K562 (cell line): ENCODE data around the gene ATP6V0E1. TPM values are rescaled to one million over a fixed set of nuclear protein-coding genes. Genes with fewer than 3 reads are reported as not detected.
A peak's percentile ranks its signal among the peaks of the same experiment; 100 is the strongest.

ENCODE experiments used
- ATF2 ChIP-seq: sonication (generic); formaldehyde crosslinking; IDR thresholded peaks from 2 replicates; pipeline ENCODE4 v1.8.1; 2022; ENCODE audit warnings: missing genetic modification reagents
- FOXM1 ChIP-seq, 2 experiments: fragments of 450-650 bp in 1 of 2; sonication (generic) in 1 of 2; formaldehyde crosslinking in 1 of 2; IDR thresholded peaks; 2 replicates each; pipeline versions ENCODE4 v1.6.1 to v1.9.0; 2017 to 2022; ENCODE audit warnings: low read depth in 2 of 2, mild to moderate bottlenecking in 2 of 2, missing genetic modification reagents in 1 of 2, moderate library complexity in 1 of 2
- JUNB ChIP-seq: fragments of 450-650 bp; formaldehyde crosslinking; conservative IDR thresholded peaks from 2 replicates; pipeline ENCODE4 v1.4.0; 2020; ENCODE audit warnings: mild to moderate bottlenecking
- KLF6 ChIP-seq: fragments of 250-450 bp; sonication (Bioruptor Pico); IDR thresholded peaks from 2 replicates; pipeline ENCODE4 v1.4.0; 2020; ENCODE audit warnings: mild to moderate bottlenecking, moderate library complexity, borderline replicate concordance
- NBN ChIP-seq: fragments of 450-650 bp; IDR thresholded peaks from 2 replicates; pipeline ENCODE4 v1.6.1; 2016; ENCODE audit warnings: low read depth, mild to moderate bottlenecking
- NCOR1 ChIP-seq: fragments of 450-650 bp; IDR thresholded peaks from 2 replicates; pipeline ENCODE4 v1.6.1; 2016; ENCODE audit warnings: mild to moderate bottlenecking, moderate library complexity
- NFE2L1 ChIP-seq: fragments of 450-650 bp; IDR thresholded peaks from 2 replicates; pipeline ENCODE4 v1.6.1; 2016; ENCODE audit warnings: missing genetic modification characterization, low read depth, mild to moderate bottlenecking, missing compliant biosample characterization, moderate library complexity, borderline replicate concordance
- NR2C2 ChIP-seq, 2 experiments: fragments of 200-800 bp in 1 of 2; sonication (Bioruptor generic) in 1 of 2; sonication (generic) in 1 of 2; formaldehyde crosslinking in 1 of 2; IDR thresholded peaks; 2 replicates each; pipeline versions ENCODE4 v1.6.1 to v1.8.0; 2016 to 2022; ENCODE audit warnings: mild to moderate bottlenecking in 1 of 2, missing compliant biosample characterization in 1 of 2, missing genetic modification characterization in 1 of 2, missing genetic modification reagents in 1 of 2
- POLR2H ChIP-seq: IDR thresholded peaks from 2 replicates; pipeline ENCODE4 v1.6.1; 2016; ENCODE audit warnings: missing genetic modification characterization, low read depth, mild to moderate bottlenecking, control low read depth, missing compliant biosample characterization, moderate library complexity
- PPARD ChIP-seq: fragments of 250-450 bp; sonication (Bioruptor Pico); IDR thresholded peaks from 2 replicates; pipeline ENCODE4 v1.8.0; 2022; ENCODE audit warnings: inconsistent platforms, mild to moderate bottlenecking, moderate library complexity
- RERE ChIP-seq: sonication (generic); formaldehyde crosslinking; IDR thresholded peaks from 2 replicates; pipeline ENCODE4 v1.8.0; 2023; ENCODE audit warnings: missing genetic modification reagents, mild to moderate bottlenecking, borderline replicate concordance
- SP2 ChIP-seq: IDR thresholded peaks from 2 replicates; pipeline ENCODE4 v1.6.1; 2011; ENCODE audit warnings: mild to moderate bottlenecking, low read depth, low read length, moderate library complexity; ENCODE audit not compliant: poor library complexity, severe bottlenecking; ENCODE audit errors: extremely low read depth
- ZC3H8 ChIP-seq: fragments of 450-650 bp; IDR thresholded peaks from 2 replicates; pipeline ENCODE4 v1.6.1; 2017
- ZNF165 ChIP-seq: fragments of 250-450 bp; sonication (Bioruptor Pico); IDR thresholded peaks from 2 replicates; pipeline ENCODE4 v1.4.0; 2020; ENCODE audit warnings: borderline replicate concordance
- ZNF174 ChIP-seq: fragments of 250-450 bp; sonication (Bioruptor Pico); IDR thresholded peaks from 2 replicates; pipeline ENCODE4 v1.4.0; 2020; ENCODE audit warnings: mild to moderate bottlenecking
- ZNF277 ChIP-seq: fragments of 250-450 bp; sonication (Bioruptor Pico); IDR thresholded peaks from 2 replicates; pipeline ENCODE4 v1.8.0; 2022; ENCODE audit warnings: inconsistent platforms, mild to moderate bottlenecking, moderate library complexity, borderline replicate concordance
- ZNF384 ChIP-seq: IDR thresholded peaks from 2 replicates; pipeline ENCODE4 v1.6.1; 2012; ENCODE audit warnings: low read depth, low read length, improper control_type of control experiment
- polyA plus RNA-seq, 8 experiments: library from polyadenylated mRNA; depleted of rRNA in 4 of 8; stranded (reverse) in 5 of 8; unstranded in 3 of 8; fragments of >200 nt; fragmentation: Nextera tagmentation in 2 of 8; fragmentation: Illumina TruSeq in 1 of 8; extraction: Ambion mirVana in 2 of 8; extraction: Trizol in 1 of 8; gene quantifications; 2 replicates each; pipeline versions ENCODE4 v1.2.1 to v1.2.3, GENCODE V29; 2011 to 2014; ENCODE audit warnings: inconsistent platforms in 1 of 8, missing spikeins in 1 of 8
- total RNA-seq, 7 experiments: library from RNA; depleted of rRNA in 6 of 7; stranded (reverse); fragments of >200 nt in 6 of 7; fragmentation: Illumina TruSeq in 2 of 7; extraction: Trizol in 2 of 7; gene quantifications; 2 replicates each; pipeline versions ENCODE4 v1.2.1 to v1.2.3, GENCODE V29; 2011 to 2021; ENCODE audit warnings: low replicate concordance in 1 of 7

Gene ATP6V0E1
- total and polyA plus RNA-seq, 9 of the 15 experiments (the other 6 are each of a cell fraction or from before 2014, with no cell fraction given), result 63.8 to 395 (median 112) TPM

- TF ChIP-seq JUNB (CRISPR knock-in tag) (no peak), ZNF384 (peak; percentile 38; the same call in 1 of the 2 replicates), NR2C2 (CRISPR knock-in tag; IDR thresholded peaks at IDR 0.05) (no peak), NR2C2 (tag; IDR thresholded peaks at IDR 0.05) (0 out of 2 replicates have a peak, but pooled peaks have one; percentile 19), SP2 (no peak), ZC3H8 (no peak), ATF2 (no peak), ZNF174 (CRISPR knock-in tag) (no peak), PPARD (no peak), NCOR1 (no peak), ZNF165 (CRISPR knock-in tag) (no peak), POLR2H (tag) (0 out of 2 replicates have a peak, but pooled peaks have one; percentile 17), NFE2L1 (tag) (peak; percentile 39; the same call in 1 of the 2 replicates), ZNF277 (CRISPR knock-in tag) (no peak), KLF6 (CRISPR knock-in tag) (no peak), NBN (peak; percentile 76; the same call in 1 of the 2 replicates), FOXM1 (IDR thresholded peaks at IDR 0.05; ENCODE audit: low read depth) (no peak), FOXM1 (CRISPR knock-in tag; IDR thresholded peaks at IDR 0.05; ENCODE audit: low read depth) (no peak), RERE (CRISPR knock-in tag) (peak; percentile 84; the same call in 1 of the 2 replicates)
These were observed 828 bp downstream of the ATP6V0E1 start (continued) for GRCh38 chr5:172984244-172984953.
